ENCODE results near the gene GPR156. TPM values are rescaled to one million over a fixed set of nuclear protein-coding genes. Genes with fewer than 3 reads are reported as not detected.

Gene GPR156
- total and polyA plus RNA-seq, 12 donors = 0.29 to 1.5 (median 0.59) TPM

DNA sequence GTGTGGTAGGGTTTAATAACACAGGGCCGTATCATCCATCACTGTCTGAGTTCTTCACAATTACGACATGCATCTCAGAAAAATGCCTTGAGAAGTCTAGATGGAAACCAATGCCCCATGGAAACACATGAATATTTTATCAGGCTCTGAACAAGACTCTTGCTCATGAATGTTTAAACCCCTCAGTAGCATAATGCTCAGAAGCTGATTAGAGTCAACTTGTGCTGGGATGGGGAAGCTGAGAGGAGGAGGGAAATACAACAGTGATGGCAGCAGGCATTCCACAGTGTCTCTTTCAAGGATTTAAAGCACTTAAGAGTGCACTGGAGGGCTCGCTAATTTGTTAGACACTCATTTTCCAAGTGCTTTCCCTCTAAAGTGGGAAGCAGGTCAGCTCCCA is 3.8 kb downstream of the GPR156 start:
- no peak for TF ChIP-seq POLR2A (IDR thresholded peaks at IDR 0.05)
- TF ChIP-seq, protein P1, sequence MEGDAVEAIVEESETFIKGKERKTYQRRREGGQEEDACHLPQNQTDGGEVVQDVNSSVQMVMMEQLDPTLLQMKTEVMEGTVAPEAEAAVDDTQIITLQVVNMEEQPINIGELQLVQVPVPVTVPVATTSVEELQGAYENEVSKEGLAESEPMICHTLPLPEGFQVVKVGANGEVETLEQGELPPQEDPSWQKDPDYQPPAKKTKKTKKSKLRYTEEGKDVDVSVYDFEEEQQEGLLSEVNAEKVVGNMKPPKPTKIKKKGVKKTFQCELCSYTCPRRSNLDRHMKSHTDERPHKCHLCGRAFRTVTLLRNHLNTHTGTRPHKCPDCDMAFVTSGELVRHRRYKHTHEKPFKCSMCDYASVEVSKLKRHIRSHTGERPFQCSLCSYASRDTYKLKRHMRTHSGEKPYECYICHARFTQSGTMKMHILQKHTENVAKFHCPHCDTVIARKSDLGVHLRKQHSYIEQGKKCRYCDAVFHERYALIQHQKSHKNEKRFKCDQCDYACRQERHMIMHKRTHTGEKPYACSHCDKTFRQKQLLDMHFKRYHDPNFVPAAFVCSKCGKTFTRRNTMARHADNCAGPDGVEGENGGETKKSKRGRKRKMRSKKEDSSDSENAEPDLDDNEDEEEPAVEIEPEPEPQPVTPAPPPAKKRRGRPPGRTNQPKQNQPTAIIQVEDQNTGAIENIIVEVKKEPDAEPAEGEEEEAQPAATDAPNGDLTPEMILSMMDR (IDR thresholded peaks at IDR 0.05) = no peak
- Histone ChIP-seq H3K27me3 (no peaks in the 10 kb centered on the region), H3K4me3 (no peak overlapping the region), H3K9me3 (replicated peaks in 1 of 3) (no peaks in the 10 kb centered on the region), H3K36me3 (replicated peaks in 1 of 2) (no peaks in the 10 kb centered on the region), H3K4me1 (replicated peaks in 1 of 2) (no peaks in the 10 kb centered on the region), H3K27ac (no peak overlapping the region)
- WGBS, 4 donors = 87 to 97% (median 89%) methylated on average over 3 of the region's 3 CpGs
- intact Hi-C loops (cut with DNase I) = no loop called here
- no peak for DNase-seq

DNA sequence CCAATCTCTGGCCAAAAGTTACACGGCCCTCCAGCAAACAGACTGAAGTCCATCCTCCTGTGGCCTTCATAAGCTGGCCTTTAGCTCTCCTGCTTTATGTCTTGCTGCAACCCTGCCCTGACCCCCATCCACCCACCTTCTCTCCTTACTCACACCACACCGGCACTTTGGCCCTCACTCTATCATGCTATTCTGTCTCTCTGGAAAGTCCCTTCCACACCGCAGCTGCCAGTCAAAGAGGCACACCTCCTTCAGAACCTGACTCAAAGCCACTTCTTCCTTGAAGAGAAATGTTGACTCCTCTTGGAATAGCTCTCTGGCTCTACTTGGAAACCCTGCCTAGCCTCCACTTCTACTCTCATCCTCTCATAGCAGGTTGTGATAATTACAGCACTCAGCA is 4.5 kb downstream of the GPR156 start:
- 87 to 89% (median 88%) methylated on average over 3 of the region's 3 CpGs for WGBS, 4 donors
- intact Hi-C loops (cut with DNase I) = no loop called here
- no peak overlapping the region for H3K27ac ChIP-seq
- TF ChIP-seq, protein P1 (IDR thresholded peaks at IDR 0.05) = no peak
- DNase-seq = no peak
- H3K9me3 ChIP-seq (replicated peaks in 1 of 3) = no peaks in the 10 kb centered on the region
- H3K4me1 ChIP-seq (replicated peaks in 1 of 2) = no peaks in the 10 kb centered on the region
- no peak overlapping the region for H3K4me3 ChIP-seq
- no peaks in the 10 kb centered on the region for H3K27me3 ChIP-seq
- H3K36me3 ChIP-seq (replicated peaks in 1 of 2) = no peaks in the 10 kb centered on the region

DNA sequence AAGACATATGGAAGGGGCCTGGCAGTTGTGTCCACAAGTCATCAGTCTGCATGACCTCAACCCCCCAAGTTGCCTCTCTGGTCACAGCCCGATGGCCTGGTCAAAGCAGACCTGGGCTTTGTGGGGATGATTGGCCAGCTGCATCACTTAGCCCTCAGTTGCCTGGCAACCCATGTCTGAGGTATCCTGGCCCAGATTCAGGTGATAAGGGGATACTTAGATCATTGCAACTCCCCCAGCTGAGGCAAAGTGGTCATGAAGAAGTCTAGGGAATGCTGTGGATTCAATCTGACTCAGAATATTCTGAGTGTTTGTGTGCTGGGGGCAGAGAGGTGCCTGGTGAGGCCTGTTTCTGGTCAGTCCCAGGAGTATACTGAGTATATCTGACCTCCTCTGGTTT is 5.0 kb downstream of the GPR156 start:
- H3K9me3 ChIP-seq (replicated peaks in 1 of 3) = no peaks in the 10 kb centered on the region
- TF ChIP-seq, protein P1 (IDR thresholded peaks at IDR 0.05) = no peak
- no peak for TF ChIP-seq POLR2A (IDR thresholded peaks at IDR 0.05)
- no peak overlapping the region for H3K27ac ChIP-seq
- H3K4me3 ChIP-seq = no peak overlapping the region
- no peaks in the 10 kb centered on the region for H3K27me3 ChIP-seq
- no peaks in the 10 kb centered on the region for H3K4me1 ChIP-seq (replicated peaks in 1 of 2)
- no peaks in the 10 kb centered on the region for H3K36me3 ChIP-seq (replicated peaks in 1 of 2)
- 84 to 100% (median 94%) methylated on average over 1 of the region's 1 CpG for WGBS, 4 donors
- intact Hi-C loops (cut with DNase I) = no loop called here
- DNase-seq = no peak

DNA sequence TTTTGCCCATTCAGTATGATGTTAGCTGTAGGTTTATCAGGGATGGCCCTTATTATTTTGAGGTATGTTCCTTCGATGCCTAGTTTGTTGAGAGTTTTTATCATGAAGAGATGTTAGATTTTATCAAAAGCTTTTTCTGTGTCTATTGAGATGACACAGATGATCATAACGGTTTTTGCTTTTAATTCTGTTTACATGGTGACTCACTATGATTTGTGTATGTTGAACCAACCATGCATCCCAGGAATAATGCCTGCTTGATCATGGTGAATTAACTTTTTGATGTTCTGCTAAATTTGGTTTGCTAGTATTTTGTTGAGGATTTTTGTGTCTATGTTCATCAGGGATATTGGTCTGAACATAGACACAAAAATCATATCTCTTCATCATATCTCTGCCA is 8.3 kb downstream of the GPR156 start:
- H3K27ac ChIP-seq = no peak overlapping the region
- DNase-seq = no peak
- H3K4me3 ChIP-seq = no peak overlapping the region
- 63 to 89% (median 83%) methylated on average over 2 of the region's 2 CpGs for WGBS, 4 donors
- H3K9me3 ChIP-seq (replicated peaks in 1 of 3) = no peaks in the 10 kb centered on the region
- no peak for TF ChIP-seq POLR2A (IDR thresholded peaks at IDR 0.05)
- TF ChIP-seq, protein P1 (IDR thresholded peaks at IDR 0.05) = no peak
- no peaks in the 10 kb centered on the region for H3K27me3 ChIP-seq
- no peaks in the 10 kb centered on the region for H3K4me1 ChIP-seq (replicated peaks in 1 of 2)
- intact Hi-C loops (cut with DNase I) = no loop called here
- H3K36me3 ChIP-seq (replicated peaks in 1 of 2) = no peaks in the 10 kb centered on the region

Data from adrenal gland (tissue), 12 donors.